ENCODE results near the gene GTPBP4. TPM values are rescaled to one million over a fixed set of nuclear protein-coding genes. Genes with fewer than 3 reads are reported as not detected.
A peak's percentile ranks its signal among the peaks of the same experiment; 100 is the strongest.

GTPBP4 gene
- total RNA-seq, 4 donors from 2014 or later: 14.4 to 37.2 (median 28.5) TPM

- TF ChIP-seq POLR2AphosphoS5 (IDR thresholded peaks at IDR 0.05): no peak
- no peak for TF ChIP-seq POLR2A (IDR thresholded peaks at IDR 0.05)
- 88% methylated on average over 12 of the region's 12 CpGs for WGBS
Measured at GRCh38 chr10:1024103-1024502, 35.9 kb downstream of the GTPBP4 start.

GRCh38 chr10:1025683-1026082 is 37.4 kb downstream of the GTPBP4 start, which contains the start of gene IDI2:
Gene IDI2, minus strand, starts transcription at chr10:1025859. Its CDS starts 1,136 bp downstream, at chr10:1024723.
- no peaks in the 10 kb centered on the region for H3K9me3 ChIP-seq
- DNase-seq (ENCODE audit: low spot score in 2 of 2): no peak
- TF ChIP-seq CTCF (IDR thresholded peaks at IDR 0.05) (no peak), POLR2AphosphoS5 (IDR thresholded peaks at IDR 0.05) (no peak), EP300 (IDR thresholded peaks at IDR 0.05) (no peak), POLR2A (IDR thresholded peaks at IDR 0.05) (no peak)
- 50% methylated on average over 1 of the region's 1 CpG for WGBS
- no peak within 1 kb of the TSS for H3K27ac ChIP-seq
- H3K36me3 ChIP-seq: no peaks in the 10 kb centered on the region
- H3K4me1 ChIP-seq: no peaks in the 10 kb centered on the region
- no peaks in the 10 kb centered on the region for H3K27me3 ChIP-seq
- H3K4me3 ChIP-seq: no peak within 1 kb of the TSS

More at GRCh38 chr10:1024103-1024502, 35.9 kb downstream of the GTPBP4 start:
- H3K9me3 ChIP-seq: no peaks in the 10 kb centered on the region
- H3K27me3 ChIP-seq: no peaks in the 10 kb centered on the region
- H3K4me3 ChIP-seq: no peak overlapping the region
- no peak overlapping the region for H3K27ac ChIP-seq
- no peaks in the 10 kb centered on the region for H3K4me1 ChIP-seq
- no peak for DNase-seq (ENCODE audit: low spot score in 2 of 2)
- H3K36me3 ChIP-seq: peaks cover 9% of the 10 kb centered on the region

- WGBS: 92% methylated on average over 6 of the region's 6 CpGs
- H3K4me1 ChIP-seq: no peaks in the 10 kb centered on the region
- TF ChIP-seq POLR2A (IDR thresholded peaks at IDR 0.05): no peak
- no peak for TF ChIP-seq EP300 (IDR thresholded peaks at IDR 0.05)
- TF ChIP-seq POLR2AphosphoS5 (IDR thresholded peaks at IDR 0.05): no peak
- TF ChIP-seq CTCF (IDR thresholded peaks at IDR 0.05): no peak
- no peak overlapping the region for H3K4me3 ChIP-seq
- no peak for DNase-seq (ENCODE audit: low spot score in 2 of 2)
- H3K27me3 ChIP-seq: no peaks in the 10 kb centered on the region
- H3K36me3 ChIP-seq: no peaks in the 10 kb centered on the region
- no peaks in the 10 kb centered on the region for H3K9me3 ChIP-seq
- no peak overlapping the region for H3K27ac ChIP-seq
Measured at GRCh38 chr10:1026578-1026977, 38.3 kb downstream of the GTPBP4 start.

GRCh38 chr10:1029838-1030237 is 41.6 kb downstream of the GTPBP4 start:
- 95% methylated on average over 7 of the region's 7 CpGs for WGBS
- no peak overlapping the region for H3K27ac ChIP-seq
- no peaks in the 10 kb centered on the region for H3K27me3 ChIP-seq
- TF ChIP-seq CTCF (IDR thresholded peaks at IDR 0.05) (no peak), POLR2A (IDR thresholded peaks at IDR 0.05) (no peak), EP300 (IDR thresholded peaks at IDR 0.05) (no peak), POLR2AphosphoS5 (IDR thresholded peaks at IDR 0.05) (no peak)
- no peaks in the 10 kb centered on the region for H3K4me1 ChIP-seq
- DNase-seq (ENCODE audit: low spot score in 2 of 2): no peak
- H3K36me3 ChIP-seq: no peaks in the 10 kb centered on the region
- no peaks in the 10 kb centered on the region for H3K9me3 ChIP-seq
- no peak overlapping the region for H3K4me3 ChIP-seq

- H3K27ac ChIP-seq: peak overlapping the region; percentile 0
- 73% methylated on average over 1 of the region's 1 CpG for WGBS
- no peak for DNase-seq (ENCODE audit: low spot score in 2 of 2)
- H3K27me3 ChIP-seq: no peaks in the 10 kb centered on the region
- H3K9me3 ChIP-seq: no peaks in the 10 kb centered on the region
- TF ChIP-seq EP300 (IDR thresholded peaks at IDR 0.05) (no peak), POLR2AphosphoS5 (IDR thresholded peaks at IDR 0.05) (no peak), CTCF (IDR thresholded peaks at IDR 0.05) (no peak), POLR2A (IDR thresholded peaks at IDR 0.05) (no peak)
- H3K36me3 ChIP-seq: peaks cover 4% of the 10 kb centered on the region
- H3K4me3 ChIP-seq: no peak overlapping the region
- H3K4me1 ChIP-seq: peaks cover 14% of the 10 kb centered on the region
Measured at GRCh38 chr10:1033601-1034000, 45.4 kb downstream of the GTPBP4 start.

GRCh38 chr10:1034758-1035157 is 46.5 kb downstream of the GTPBP4 start:
- DNase-seq (ENCODE audit: low spot score in 2 of 2): no peak
- Histone ChIP-seq H3K4me3 (no peak overlapping the region), H3K9me3 (no peaks in the 10 kb centered on the region), H3K27ac (no peak overlapping the region), H3K36me3 (peaks cover 13% of the 10 kb centered on the region), H3K27me3 (no peaks in the 10 kb centered on the region), H3K4me1 (peaks cover 14% of the 10 kb centered on the region)
- 77% methylated on average over 3 of the region's 3 CpGs for WGBS
- TF ChIP-seq POLR2A (IDR thresholded peaks at IDR 0.05) (no peak), POLR2AphosphoS5 (IDR thresholded peaks at IDR 0.05) (no peak), EP300 (IDR thresholded peaks at IDR 0.05) (no peak), CTCF (IDR thresholded peaks at IDR 0.05) (no peak)
